Stimulated activated memory B cell treated with anti-CD40 and anti-IgM and Interleukin-4, amounts not matched to agents 10 μg/mL and 1 μg/mL and 100 μg/mL, for 72 hours (primary cell): ENCODE measurements around the gene F2RL2.

Source experiments
- ATAC-seq: fragments of 150-1000 bp; cut with Tn5 transposase; 2 replicates; pipeline ENCODE4 v1.10.0; 2021
- H3K27ac Mint-ChIP-seq: one replicate; pipeline ENCODE4 v1.8.0; 2022; ENCODE audit warnings: mild to moderate bottlenecking, mixed read lengths
- H3K27me3 Mint-ChIP-seq: one replicate; pipeline ENCODE4 v1.8.0; 2022; ENCODE audit warnings: mixed read lengths
- H3K36me3 Mint-ChIP-seq: one replicate; pipeline ENCODE4 v1.8.0; 2022; ENCODE audit warnings: mixed read lengths
- H3K4me1 Mint-ChIP-seq: one replicate; pipeline ENCODE4 v1.8.0; 2022; ENCODE audit warnings: mixed read lengths
- H3K4me3 Mint-ChIP-seq: one replicate; pipeline ENCODE4 v1.8.0; 2022; ENCODE audit warnings: mild to moderate bottlenecking, moderate library complexity, mixed read lengths
- H3K9me3 Mint-ChIP-seq: one replicate; pipeline ENCODE4 v1.8.0; 2022; ENCODE audit warnings: mixed read lengths

Gene F2RL2

GRCh38 chr5:76641514-76642120 lies 18.4 kb upstream of the F2RL2 start:
- Mint-ChIP-seq H3K4me1 (peaks cover 12% of the 10 kb centered on the region), H3K27me3 (no peaks in the 10 kb centered on the region), H3K36me3 (peaks cover 7% of the 10 kb centered on the region), H3K27ac (no peak overlapping the region), H3K9me3 (no peaks in the 10 kb centered on the region), H3K4me3 (no peak overlapping the region)
- ATAC-seq, result no peak

GRCh38 chr5:76638479-76638878 lies 15.3 kb upstream of the F2RL2 start:
- ATAC-seq, result no peak
- Mint-ChIP-seq H3K4me3 (no peak overlapping the region), H3K27ac (no peak overlapping the region), H3K36me3 (peaks cover 9% of the 10 kb centered on the region), H3K9me3 (no peaks in the 10 kb centered on the region), H3K27me3 (peaks cover 12% of the 10 kb centered on the region), H3K4me1 (peaks cover 12% of the 10 kb centered on the region)

- no peak overlapping the region for H3K27ac Mint-ChIP-seq
- ATAC-seq, result no peak
- H3K36me3 Mint-ChIP-seq, result peaks cover 9% of the 10 kb centered on the region
- no peaks in the 10 kb centered on the region for H3K9me3 Mint-ChIP-seq
- H3K4me3 Mint-ChIP-seq, result no peak overlapping the region
- H3K27me3 Mint-ChIP-seq, result peaks cover 12% of the 10 kb centered on the region
- peaks cover 12% of the 10 kb centered on the region for H3K4me1 Mint-ChIP-seq
Observed at GRCh38 chr5:76637490-76637889, 14.3 kb upstream of the F2RL2 start.

- H3K27me3 Mint-ChIP-seq, result peaks cover 12% of the 10 kb centered on the region
- no peak overlapping the region for H3K4me3 Mint-ChIP-seq
- H3K27ac Mint-ChIP-seq, result no peak overlapping the region
- no peaks in the 10 kb centered on the region for H3K9me3 Mint-ChIP-seq
- peaks cover 9% of the 10 kb centered on the region for H3K36me3 Mint-ChIP-seq
- peaks cover 12% of the 10 kb centered on the region for H3K4me1 Mint-ChIP-seq
- no peak for ATAC-seq
Observed at GRCh38 chr5:76634661-76635060, 11.5 kb upstream of the F2RL2 start.

DNA sequence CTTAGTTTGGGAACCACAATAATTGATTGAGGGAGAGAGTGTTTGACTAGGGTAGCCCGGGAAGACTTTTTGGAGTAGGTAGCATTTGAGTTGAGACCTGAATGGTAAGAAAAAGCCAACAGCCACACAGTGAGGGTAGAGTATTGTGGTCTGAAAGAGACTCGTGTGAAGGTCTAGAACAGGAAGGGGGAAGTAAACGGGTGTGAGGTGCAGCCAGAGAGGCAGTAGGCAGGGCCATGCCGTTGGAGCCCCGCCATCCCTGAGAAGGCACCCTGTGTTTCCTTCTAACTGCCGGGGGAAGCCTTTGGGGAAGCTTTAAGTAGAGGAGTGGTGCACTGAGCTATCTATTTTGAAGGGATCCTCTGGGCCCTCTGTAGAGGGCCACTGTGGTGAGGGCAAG lies 3.5 kb upstream of the F2RL2 start:
- H3K9me3 Mint-ChIP-seq, result no peaks in the 10 kb centered on the region
- H3K27ac Mint-ChIP-seq, result no peak overlapping the region
- H3K27me3 Mint-ChIP-seq, result peaks cover 10% of the 10 kb centered on the region
- no peaks in the 10 kb centered on the region for H3K4me1 Mint-ChIP-seq
- no peak overlapping the region for H3K4me3 Mint-ChIP-seq
- no peak for ATAC-seq
- peaks cover 7% of the 10 kb centered on the region for H3K36me3 Mint-ChIP-seq

- Mint-ChIP-seq H3K4me3 (no peak overlapping the region), H3K9me3 (no peaks in the 10 kb centered on the region), H3K27me3 (peaks cover 10% of the 10 kb centered on the region), H3K27ac (no peak overlapping the region), H3K4me1 (no peaks in the 10 kb centered on the region), H3K36me3 (peaks cover 7% of the 10 kb centered on the region)
- no peak for ATAC-seq
Observed at GRCh38 chr5:76625087-76625815, 2.0 kb upstream of the F2RL2 start.

DNA sequence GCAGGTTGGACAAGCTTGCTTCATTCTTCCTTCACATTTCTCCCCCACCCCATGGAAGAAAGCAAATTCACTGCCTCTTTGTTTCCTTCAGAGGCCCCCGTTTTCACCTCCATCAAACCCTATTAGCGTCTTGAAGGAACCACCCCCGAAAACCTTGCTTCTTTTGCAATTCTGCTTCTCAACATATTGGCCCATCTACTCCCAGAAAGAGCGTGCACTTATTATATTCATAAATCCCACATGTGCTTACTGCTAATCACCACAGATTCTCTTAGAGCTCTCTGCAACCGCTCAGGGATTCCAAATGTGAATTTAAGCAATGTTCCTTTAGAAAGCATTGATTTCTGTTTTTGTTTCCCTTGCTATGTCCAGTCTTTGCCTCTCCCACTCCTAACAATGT lies 1.1 kb downstream of the F2RL2 start:
- Mint-ChIP-seq H3K36me3 (peaks cover 6% of the 10 kb centered on the region), H3K27ac (no peak overlapping the region), H3K4me3 (no peak overlapping the region), H3K9me3 (no peaks in the 10 kb centered on the region), H3K27me3 (peaks cover 8% of the 10 kb centered on the region), H3K4me1 (no peaks in the 10 kb centered on the region)
- no peak for ATAC-seq

DNA sequence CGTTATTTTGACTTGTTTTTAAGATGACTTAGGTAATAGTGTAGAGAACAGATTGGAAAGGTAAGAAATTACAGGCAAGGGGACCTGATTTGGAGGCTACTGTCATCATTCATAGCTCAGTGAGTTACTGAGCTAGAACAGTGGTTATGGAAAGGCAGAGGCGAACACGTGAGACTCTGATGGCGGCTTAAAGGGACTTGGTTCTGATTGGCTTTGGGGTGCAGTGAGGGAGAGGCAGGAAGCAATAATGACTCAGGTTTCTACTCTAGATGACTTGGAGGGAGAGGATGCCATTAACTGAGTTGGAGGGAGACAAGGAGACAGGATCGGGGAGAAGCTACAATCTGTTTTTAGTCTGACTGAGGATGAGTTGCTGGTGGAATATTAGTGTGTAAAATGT lies 3.0 kb downstream of the F2RL2 start:
- Mint-ChIP-seq H3K4me3 (no peak overlapping the region), H3K27me3 (no peaks in the 10 kb centered on the region), H3K36me3 (no peaks in the 10 kb centered on the region), H3K9me3 (no peaks in the 10 kb centered on the region), H3K27ac (no peak overlapping the region), H3K4me1 (no peaks in the 10 kb centered on the region)
- ATAC-seq, result no peak

- Mint-ChIP-seq H3K9me3 (no peaks in the 10 kb centered on the region), H3K36me3 (no peaks in the 10 kb centered on the region), H3K4me1 (no peaks in the 10 kb centered on the region), H3K4me3 (no peak overlapping the region), H3K27me3 (no peaks in the 10 kb centered on the region), H3K27ac (no peak overlapping the region)
- ATAC-seq, result no peak
Observed at GRCh38 chr5:76617675-76618074, 5.5 kb downstream of the F2RL2 start.

DNA sequence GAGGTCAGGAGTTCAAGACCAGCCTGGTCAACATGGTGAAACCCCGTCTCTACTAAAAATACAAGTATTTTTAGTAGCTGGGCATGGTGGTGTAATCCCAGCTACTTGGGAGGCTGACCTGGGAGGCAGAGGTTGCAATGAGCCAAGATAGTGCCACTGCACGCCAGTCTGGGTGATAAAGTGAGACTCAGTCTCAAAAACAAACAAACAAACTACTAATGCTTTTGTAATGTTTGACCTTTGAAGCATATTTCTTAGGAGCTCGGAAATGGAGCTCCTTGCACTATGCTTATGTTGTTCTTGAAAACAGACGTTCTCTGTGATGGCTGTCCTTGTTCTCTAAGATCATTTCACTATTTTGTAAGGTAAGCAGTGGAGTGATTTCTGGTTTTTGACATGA lies 6.0 kb downstream of the F2RL2 start:
- H3K27ac Mint-ChIP-seq, result no peak overlapping the region
- H3K4me1 Mint-ChIP-seq, result no peaks in the 10 kb centered on the region
- ATAC-seq, result no peak
- H3K36me3 Mint-ChIP-seq, result no peaks in the 10 kb centered on the region
- H3K4me3 Mint-ChIP-seq, result no peak overlapping the region
- no peaks in the 10 kb centered on the region for H3K27me3 Mint-ChIP-seq
- H3K9me3 Mint-ChIP-seq, result no peaks in the 10 kb centered on the region

DNA sequence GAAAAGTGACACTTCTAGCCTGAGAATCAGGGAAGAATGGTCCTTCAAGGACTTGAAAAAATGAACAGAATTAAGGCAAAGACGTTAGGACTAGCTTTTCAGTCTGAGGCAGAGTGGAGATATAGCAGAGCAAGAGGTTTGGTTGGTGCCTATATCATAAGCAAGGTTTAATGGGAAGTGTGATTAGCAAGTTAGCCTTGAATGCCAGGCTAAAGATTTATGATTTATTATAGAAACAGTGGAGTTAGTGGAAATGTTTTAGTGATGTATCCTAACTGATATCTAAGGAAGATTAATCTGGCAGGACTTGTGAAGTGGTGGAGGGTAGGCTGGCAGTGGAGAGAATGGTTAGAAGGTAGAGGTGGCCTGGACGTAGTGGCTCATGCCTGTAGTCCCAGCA lies 7.0 kb downstream of the F2RL2 start:
- H3K4me1 Mint-ChIP-seq, result no peaks in the 10 kb centered on the region
- no peak overlapping the region for H3K27ac Mint-ChIP-seq
- no peaks in the 10 kb centered on the region for H3K36me3 Mint-ChIP-seq

GRCh38 chr5:76615759-76616158 lies 7.4 kb downstream of the F2RL2 start:
- Mint-ChIP-seq H3K4me1 (no peaks in the 10 kb centered on the region), H3K9me3 (no peaks in the 10 kb centered on the region), H3K27ac (no peak overlapping the region), H3K4me3 (no peak overlapping the region), H3K27me3 (no peaks in the 10 kb centered on the region), H3K36me3 (no peaks in the 10 kb centered on the region)
- ATAC-seq, result no peak

More for the DNA sequence above, 7.0 kb downstream of the F2RL2 start:
- ATAC-seq, result no peak
- H3K4me3 Mint-ChIP-seq, result no peak overlapping the region
- H3K27me3 Mint-ChIP-seq, result no peaks in the 10 kb centered on the region
- no peaks in the 10 kb centered on the region for H3K9me3 Mint-ChIP-seq

- Mint-ChIP-seq H3K36me3 (no peaks in the 10 kb centered on the region), H3K27ac (no peak overlapping the region), H3K9me3 (no peaks in the 10 kb centered on the region), H3K4me3 (no peak overlapping the region), H3K27me3 (no peaks in the 10 kb centered on the region), H3K4me1 (no peaks in the 10 kb centered on the region)
- ATAC-seq, result no peak
Observed at GRCh38 chr5:76612942-76613341, 10.3 kb downstream of the F2RL2 start.

GRCh38 chr5:76610196-76610595 lies 13.0 kb downstream of the F2RL2 start:
- H3K36me3 Mint-ChIP-seq, result no peaks in the 10 kb centered on the region
- no peak for ATAC-seq
- no peak overlapping the region for H3K27ac Mint-ChIP-seq

GRCh38 chr5:76608833-76609232 lies 14.4 kb downstream of the F2RL2 start:
- no peak for ATAC-seq
- Mint-ChIP-seq H3K36me3 (no peaks in the 10 kb centered on the region), H3K9me3 (no peaks in the 10 kb centered on the region), H3K27me3 (no peaks in the 10 kb centered on the region), H3K4me1 (peaks cover 6% of the 10 kb centered on the region), H3K4me3 (no peak overlapping the region), H3K27ac (no peak overlapping the region)

More at GRCh38 chr5:76610196-76610595, 13.0 kb downstream of the F2RL2 start:
- Mint-ChIP-seq H3K9me3 (no peaks in the 10 kb centered on the region), H3K4me3 (no peak overlapping the region), H3K27me3 (no peaks in the 10 kb centered on the region), H3K4me1 (peaks cover 6% of the 10 kb centered on the region)

- ATAC-seq, result no peak
- peaks cover 6% of the 10 kb centered on the region for H3K4me1 Mint-ChIP-seq
- no peak overlapping the region for H3K4me3 Mint-ChIP-seq
- H3K9me3 Mint-ChIP-seq, result no peaks in the 10 kb centered on the region
- no peak overlapping the region for H3K27ac Mint-ChIP-seq
- H3K36me3 Mint-ChIP-seq, result no peaks in the 10 kb centered on the region
- H3K27me3 Mint-ChIP-seq, result no peaks in the 10 kb centered on the region
Observed at GRCh38 chr5:76607353-76607871, 15.8 kb downstream of the F2RL2 start.
